Coronary artery (tissue), 2 donors: ENCODE data around the gene CFAP300.

ENCODE experiments used
- DNase-seq: peaks from one replicate; pipeline ENCODE4 v3.0.0-alpha.2; 2017; ENCODE audit warnings: low spot score
- H3K27ac ChIP-seq, 2 donors: fragments of 200-600 bp; sonication (generic); one replicate each; pipeline ENCODE4 v1.5.1; 2016 to 2019
- H3K4me3 ChIP-seq: fragments of 200-600 bp; sonication (generic); 2 replicates; pipeline ENCODE4 v1.5.1; 2016; ENCODE audit warnings: mild to moderate bottlenecking, moderate library complexity
- CTCF ChIP-seq: fragments of 200-600 bp; sonication (generic); IDR thresholded peaks from one replicate; pipeline ENCODE4 v1.5.1; 2019; ENCODE audit warnings: antibody characterized with exemption

CFAP300 gene

GRCh38 chr11:102046841-102047240 is 396 bp upstream of the CFAP300 start:
- no peak for TF ChIP-seq CTCF
- DNase-seq: no peak
- peak overlapping the region; percentile 77 for H3K4me3 ChIP-seq
- peak overlapping the region; percentile 83 to 91 for H3K27ac ChIP-seq

- Histone ChIP-seq H3K4me3 (no peak overlapping the region), H3K27ac (no peak overlapping the region)
- no peak for DNase-seq
- TF ChIP-seq CTCF: no peak
Observed at GRCh38 chr11:102050927-102051575, 3.8 kb downstream of the CFAP300 start.

GRCh38 chr11:102061276-102061675 is 14.0 kb downstream of the CFAP300 start:
- no peak for DNase-seq
- TF ChIP-seq CTCF: no peak
- no peak overlapping the region for H3K27ac ChIP-seq
- no peak overlapping the region for H3K4me3 ChIP-seq

GRCh38 chr11:102062106-102062505 is 14.9 kb downstream of the CFAP300 start:
- Histone ChIP-seq H3K4me3 (no peak overlapping the region), H3K27ac (no peak overlapping the region)
- no peak for TF ChIP-seq CTCF
- no peak for DNase-seq

- DNase-seq: no peak
- no peak for TF ChIP-seq CTCF
- Histone ChIP-seq H3K4me3 (no peak overlapping the region), H3K27ac (no peak overlapping the region)
Observed at GRCh38 chr11:102064316-102064715, 17.1 kb downstream of the CFAP300 start.

- DNase-seq: no peak
- no peak overlapping the region for H3K27ac ChIP-seq
- no peak for TF ChIP-seq CTCF
Observed at GRCh38 chr11:102070766-102071165, 23.5 kb downstream of the CFAP300 start.

More at GRCh38 chr11:102070766-102071165, 23.5 kb downstream of the CFAP300 start:
- no peak overlapping the region for H3K4me3 ChIP-seq
